Gastrocnemius medialis (tissue), 4 donors: ENCODE measurements around the gene MECR. TPM values are rescaled to one million over a fixed set of nuclear protein-coding genes. Genes with fewer than 3 reads are reported as not detected.
"Not testable (repeated sequence)": the region's sequence is repeated elsewhere in the genome, so short reads cannot be mapped to it uniquely, and the experiment has no call there.

Experiments used
- ATAC-seq, 2 donors: fragments of 150-250 bp; one replicate each; pipeline ENCODE4 v1.9.1; 2016
- DNase-seq, 2 donors: peaks; one replicate each; pipeline ENCODE4 v3.0.0-alpha.2; 2019
- H3K27ac ChIP-seq, 4 donors: fragments of 200-600 bp; sonication (generic); 1 replicate in 1 of 4; 2 replicates in 3 of 4; pipeline ENCODE4 v1.5.1; 2016 to 2018; ENCODE audit warnings: mild to moderate bottlenecking in 2 of 4, moderate library complexity in 1 of 4
- H3K27me3 ChIP-seq, 3 donors: fragments of 200-600 bp; sonication (generic) in 2 of 3; 1 replicate in 1 of 3; 2 replicates in 2 of 3; pipeline versions ENCODE4 v1.5.1 to v1.6.0; 2016 to 2019; ENCODE audit warnings: mild to moderate bottlenecking in 1 of 3, moderate library complexity in 1 of 3
- H3K36me3 ChIP-seq, 2 donors: fragments of 200-600 bp; sonication (generic) in 1 of 2; one replicate each; pipeline ENCODE4 v1.5.1; 2017 to 2018
- H3K4me1 ChIP-seq, 2 donors: fragments of 200-600 bp; sonication (generic) in 1 of 2; one replicate each; pipeline ENCODE4 v1.5.1; 2016 to 2017; ENCODE audit warnings: mild to moderate bottlenecking in 2 of 2
- H3K4me3 ChIP-seq, 4 donors: fragments of 200-600 bp; sonication (generic) in 3 of 4; 1 replicate in 1 of 4; 2 replicates in 3 of 4; pipeline ENCODE4 v1.5.1; 2016 to 2019; ENCODE audit warnings: mild to moderate bottlenecking in 2 of 4
- H3K9me3 ChIP-seq, 3 donors: fragments of 200-600 bp; sonication (generic) in 2 of 3; 1 replicate in 1 of 3; 2 replicates in 2 of 3; pipeline ENCODE4 v1.5.1; 2016 to 2019
- POLR2A ChIP-seq, 2 donors: fragments of 450-650 bp; IDR thresholded peaks; one replicate each; pipeline ENCODE4 v1.6.1; 2017; ENCODE audit warnings: antibody characterized with exemption in 2 of 2, mild to moderate bottlenecking in 2 of 2, moderate library complexity in 2 of 2
- in situ Hi-C, 4 donors: fragments of 200-750 bp; cut with MboI; loops; one replicate each; pipeline versions ENCODE4 v1.15.0 to v1.8.0; 2017; ENCODE audit warnings: low sequenced_read_pairs in 4 of 4
- intact Hi-C: fragments of 100-400 bp; cut with DNase I; formaldehyde crosslinking; loops from one replicate; pipeline ENCODE4 v1.15.1; 2023; ENCODE audit warnings: low total_unique reads
- total RNA-seq, 4 donors: library from RNA; depleted of rRNA; stranded (reverse); fragments of >200 nt; gene quantifications; one replicate each; pipeline versions ENCODE4 v1.1.0 to v1.2.3, GENCODE V29; 2016
- TF ChIP-seq, protein P1 (sequence below), 5 experiments: fragments of 450-650 bp in 3 of 5; fragments of 200-600 bp in 2 of 5; sonication (generic) in 2 of 5; IDR thresholded peaks in 4 of 5; conservative IDR thresholded peaks in 1 of 5; 1 replicate in 4 of 5; 2 replicates in 1 of 5; pipeline ENCODE4 v1.5.1; 2016 to 2019; ENCODE audit warnings: antibody characterized with exemption in 5 of 5, mild to moderate bottlenecking in 3 of 5, moderate library complexity in 3 of 5

Gene MECR
- total RNA-seq, 4 donors from 2014 or later, result 21.9 to 29.8 (median 26.6) TPM

GRCh38 chr1:29157269-29157601 lies 73.5 kb downstream of the MECR start:
- H3K4me3 ChIP-seq, result no peak overlapping the region
- TF ChIP-seq, protein P1, sequence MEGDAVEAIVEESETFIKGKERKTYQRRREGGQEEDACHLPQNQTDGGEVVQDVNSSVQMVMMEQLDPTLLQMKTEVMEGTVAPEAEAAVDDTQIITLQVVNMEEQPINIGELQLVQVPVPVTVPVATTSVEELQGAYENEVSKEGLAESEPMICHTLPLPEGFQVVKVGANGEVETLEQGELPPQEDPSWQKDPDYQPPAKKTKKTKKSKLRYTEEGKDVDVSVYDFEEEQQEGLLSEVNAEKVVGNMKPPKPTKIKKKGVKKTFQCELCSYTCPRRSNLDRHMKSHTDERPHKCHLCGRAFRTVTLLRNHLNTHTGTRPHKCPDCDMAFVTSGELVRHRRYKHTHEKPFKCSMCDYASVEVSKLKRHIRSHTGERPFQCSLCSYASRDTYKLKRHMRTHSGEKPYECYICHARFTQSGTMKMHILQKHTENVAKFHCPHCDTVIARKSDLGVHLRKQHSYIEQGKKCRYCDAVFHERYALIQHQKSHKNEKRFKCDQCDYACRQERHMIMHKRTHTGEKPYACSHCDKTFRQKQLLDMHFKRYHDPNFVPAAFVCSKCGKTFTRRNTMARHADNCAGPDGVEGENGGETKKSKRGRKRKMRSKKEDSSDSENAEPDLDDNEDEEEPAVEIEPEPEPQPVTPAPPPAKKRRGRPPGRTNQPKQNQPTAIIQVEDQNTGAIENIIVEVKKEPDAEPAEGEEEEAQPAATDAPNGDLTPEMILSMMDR (IDR thresholded peaks at IDR 0.05 in 4 of 5, conservative IDR thresholded peaks at IDR 0.05 in 1 of 5), result no peak
- no peak for TF ChIP-seq POLR2A (IDR thresholded peaks at IDR 0.05)
- H3K27ac ChIP-seq, result peak overlapping the region in 1 of 4 donors; percentile 38
- DNase-seq, result no peak
- peaks cover 0 to 84% of the 10 kb centered on the region in 2 donors for H3K36me3 ChIP-seq
- no peaks in the 10 kb centered on the region for H3K9me3 ChIP-seq
- no peak for ATAC-seq
- no peaks in the 10 kb centered on the region for H3K27me3 ChIP-seq
- in situ Hi-C loops (no loop called here), intact Hi-C loops (loop anchor here (5.0 kb wide), 1 partner anchor 140 kb away; no protein-coding TSS in a partner anchor)
- H3K4me1 ChIP-seq, result peaks cover 9 to 32% of the 10 kb centered on the region in 2 donors

DNA sequence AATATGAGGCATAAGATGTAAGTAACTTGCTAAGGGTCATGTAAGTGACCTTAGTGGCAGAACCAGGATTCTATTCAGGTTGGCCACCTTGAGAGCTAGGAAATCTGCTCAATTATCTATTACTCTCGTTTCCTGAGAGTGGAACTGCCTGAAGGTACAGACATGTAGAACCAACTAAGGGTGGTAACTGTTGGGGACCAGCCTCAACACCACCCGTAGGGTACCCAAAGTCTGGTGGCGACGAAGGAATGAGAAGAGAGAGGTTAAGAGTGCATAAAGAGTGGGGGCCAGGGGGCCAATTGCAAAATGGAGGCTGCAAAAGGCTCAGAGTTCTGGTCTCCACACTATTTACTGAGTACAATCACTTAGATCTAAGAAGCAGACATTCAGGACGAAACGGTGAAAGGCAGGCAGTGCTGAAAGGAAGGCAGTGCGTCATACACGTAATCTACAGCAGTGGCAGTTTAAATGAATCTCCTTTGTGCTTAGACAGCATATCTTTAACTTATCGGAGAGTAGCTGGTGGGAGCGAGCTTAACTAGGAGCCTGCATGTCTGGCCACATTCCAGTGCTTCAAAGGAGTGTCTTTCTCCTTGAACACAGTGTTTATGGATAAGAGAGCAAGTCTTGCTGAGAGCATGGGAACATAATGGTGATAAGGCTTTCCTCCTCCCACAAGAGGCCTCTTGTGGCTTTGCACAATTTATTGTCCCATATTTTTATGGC lies 74.0 kb downstream of the MECR start:
- in situ Hi-C loops (no loop called here), intact Hi-C loops (loop anchor here (5.0 kb wide), 1 partner anchor 141 kb away; no protein-coding TSS in a partner anchor)
- DNase-seq (no peak), ATAC-seq (no peak)
- peaks cover 3 to 26% of the 10 kb centered on the region in 2 donors for H3K4me1 ChIP-seq
- no peak for TF ChIP-seq POLR2A (IDR thresholded peaks at IDR 0.05)
- TF ChIP-seq, protein P1 (IDR thresholded peaks at IDR 0.05 in 4 of 5, conservative IDR thresholded peaks at IDR 0.05 in 1 of 5), result no peak
- H3K36me3 ChIP-seq, result peaks cover 2 to 89% of the 10 kb centered on the region in 2 donors
- peak overlapping the region in 3 of 4 donors; percentile 10 to 38 (median 11) for H3K27ac ChIP-seq
- H3K27me3 ChIP-seq, result no peaks in the 10 kb centered on the region
- H3K9me3 ChIP-seq, result no peaks in the 10 kb centered on the region
- H3K4me3 ChIP-seq, result no peak overlapping the region

- TF ChIP-seq, protein P1 (IDR thresholded peaks at IDR 0.05 in 4 of 5, conservative IDR thresholded peaks at IDR 0.05 in 1 of 5), result no peak
- no peak for TF ChIP-seq POLR2A (IDR thresholded peaks at IDR 0.05)
- H3K4me1 ChIP-seq, result peaks cover 0 to 8% of the 10 kb centered on the region in 2 donors
- DNase-seq (no peak), ATAC-seq (no peak)
- no peaks in the 10 kb centered on the region for H3K27me3 ChIP-seq
- in situ Hi-C loops (no loop called here), intact Hi-C loops (no loop called here)
- H3K36me3 ChIP-seq, result peaks cover 2 to 100% of the 10 kb centered on the region in 2 donors
- no peaks in the 10 kb centered on the region for H3K9me3 ChIP-seq
- H3K27ac ChIP-seq, result no peak overlapping the region
- no peak overlapping the region for H3K4me3 ChIP-seq
Measured at GRCh38 chr1:29152046-29152805, 78.5 kb downstream of the MECR start.

DNA sequence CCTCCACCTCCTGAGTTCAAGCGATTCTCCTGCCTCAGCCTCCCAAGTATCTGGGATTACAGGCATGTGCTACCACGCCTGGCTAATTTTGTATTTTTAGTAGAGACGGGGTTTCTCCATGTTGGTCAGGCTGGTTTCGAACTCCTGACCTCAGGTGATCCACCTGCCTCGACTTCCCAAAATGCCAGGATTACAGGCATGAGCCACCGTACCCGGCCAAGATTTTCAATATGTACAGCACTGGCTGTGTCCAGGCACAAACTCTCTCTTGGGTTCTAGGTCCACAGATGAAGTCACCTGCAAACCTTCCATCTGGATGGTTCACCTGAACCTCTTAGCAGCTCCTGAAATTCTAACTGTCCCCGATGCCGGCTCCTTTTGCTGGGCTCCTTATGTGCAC lies 80.4 kb downstream of the MECR start:
- H3K27me3 ChIP-seq, ATAC-seq, DNase-seq, H3K9me3 ChIP-seq, in situ Hi-C loops, H3K4me1 ChIP-seq, H3K4me3 ChIP-seq, intact Hi-C loops, H3K27ac ChIP-seq: not testable (repeated sequence)
- peaks cover 2 to 100% of the 10 kb centered on the region in 2 donors for H3K36me3 ChIP-seq
